HG03095 (cell line): ENCODE results near the gene EIPR1.

ENCODE experiments used
- ATAC-seq: cut with Tn5 transposase; IDR thresholded peaks from one replicate; pipeline ENCODE4 v1.9.1; 2021; ENCODE audit warnings: moderate library complexity; ENCODE audit not compliant: unreplicated experiment

The EIPR1 gene

DNA sequence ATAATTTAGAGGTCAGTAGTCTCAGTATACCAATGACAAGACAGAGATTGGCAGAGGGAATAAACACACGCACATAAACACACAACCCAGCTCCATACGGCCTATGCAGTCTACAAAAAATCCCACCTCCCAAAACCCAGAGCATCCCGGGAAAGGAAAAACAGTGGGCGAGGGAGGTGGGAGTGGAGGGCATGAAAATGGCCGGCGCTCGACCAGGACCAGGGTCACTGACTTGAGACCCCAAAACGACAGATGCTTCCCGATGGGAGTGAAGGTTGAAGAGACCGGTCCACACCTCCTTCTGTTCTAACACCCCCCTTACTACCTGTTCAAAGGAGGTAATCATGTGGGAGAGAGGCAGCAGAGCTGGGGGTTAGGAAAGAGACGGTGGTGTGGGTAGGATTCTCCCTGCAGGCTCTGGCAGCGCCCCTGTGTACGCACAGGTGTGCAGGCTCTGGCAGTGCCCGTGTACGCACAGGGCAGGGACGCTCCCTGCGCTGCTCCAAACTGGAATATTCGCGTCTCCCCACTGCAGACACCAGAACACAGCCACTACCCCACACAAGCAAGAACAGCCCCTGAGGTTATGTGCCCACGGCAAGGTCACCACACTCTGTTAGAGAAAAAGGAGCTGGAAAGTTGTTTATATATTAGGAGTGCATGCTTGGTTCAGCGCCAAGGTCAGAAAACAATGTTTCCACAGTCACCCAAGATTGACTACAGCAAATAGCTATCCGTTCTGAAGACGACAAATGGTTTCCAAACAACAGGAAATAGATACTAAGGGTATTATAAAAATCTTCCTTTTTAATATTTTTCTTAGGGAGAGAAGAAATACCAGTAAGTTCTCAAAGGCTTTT, 67.9 kb downstream of the EIPR1 start:
- ATAC-seq = no peak

DNA sequence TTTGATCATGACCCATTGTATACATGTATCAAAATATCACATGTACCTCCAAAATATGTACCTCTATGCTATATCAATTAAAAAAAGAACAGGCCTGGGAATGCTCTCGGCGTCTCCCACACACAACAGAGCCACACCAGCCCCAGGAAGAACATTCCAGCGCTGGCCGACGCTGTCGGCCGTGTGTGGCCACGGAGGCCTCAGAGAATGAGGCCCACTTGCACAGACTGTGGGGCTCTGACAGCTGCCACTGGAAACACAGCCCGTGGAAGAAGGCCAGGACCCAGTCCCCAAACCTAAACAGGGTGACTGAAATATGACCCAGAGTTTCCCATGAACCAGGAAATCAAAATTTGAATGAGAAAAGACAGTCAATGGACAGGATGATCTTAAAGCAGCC, 69.7 kb downstream of the EIPR1 start:
- ATAC-seq = no peak

DNA sequence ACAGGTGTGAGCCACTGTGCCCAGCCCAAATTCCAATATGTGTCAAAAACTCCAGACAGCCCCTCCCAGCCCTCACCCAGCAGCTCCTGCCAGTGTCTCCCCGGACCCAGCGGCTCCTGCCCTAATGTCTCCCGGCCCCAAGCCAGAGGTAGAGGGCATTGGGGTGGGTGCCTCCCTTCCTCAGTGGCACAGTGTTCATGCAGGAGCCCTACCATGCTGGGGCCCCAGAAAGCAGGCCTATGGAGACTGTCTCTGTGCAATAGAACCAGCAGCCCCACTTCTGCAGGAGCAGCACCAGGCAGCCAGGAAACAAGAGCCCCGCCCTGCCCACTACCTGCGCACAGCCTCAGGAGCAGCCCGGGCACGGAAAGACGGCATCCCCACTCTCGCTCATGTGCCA, 70.4 kb downstream of the EIPR1 start:
- no peak for ATAC-seq

DNA sequence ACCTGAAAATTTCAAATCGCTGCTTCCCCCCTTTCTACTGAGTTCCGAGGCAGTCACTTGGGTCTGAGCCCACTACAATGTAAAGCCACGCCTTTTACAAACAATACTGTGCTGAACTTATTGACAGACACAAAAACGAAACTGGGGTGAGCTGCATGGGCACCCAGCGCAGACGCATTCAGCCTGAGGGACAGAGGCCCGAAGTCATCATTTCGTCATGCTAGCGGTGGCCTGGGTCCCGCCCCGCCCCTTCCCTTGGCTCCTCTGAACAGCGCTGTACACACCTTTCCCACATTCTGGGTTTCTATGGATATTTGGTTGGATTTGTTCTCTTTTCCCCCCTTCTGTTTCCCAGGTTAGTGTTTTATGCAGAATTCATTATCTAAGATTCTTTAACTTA, 71.7 kb downstream of the EIPR1 start:
- no peak for ATAC-seq

DNA sequence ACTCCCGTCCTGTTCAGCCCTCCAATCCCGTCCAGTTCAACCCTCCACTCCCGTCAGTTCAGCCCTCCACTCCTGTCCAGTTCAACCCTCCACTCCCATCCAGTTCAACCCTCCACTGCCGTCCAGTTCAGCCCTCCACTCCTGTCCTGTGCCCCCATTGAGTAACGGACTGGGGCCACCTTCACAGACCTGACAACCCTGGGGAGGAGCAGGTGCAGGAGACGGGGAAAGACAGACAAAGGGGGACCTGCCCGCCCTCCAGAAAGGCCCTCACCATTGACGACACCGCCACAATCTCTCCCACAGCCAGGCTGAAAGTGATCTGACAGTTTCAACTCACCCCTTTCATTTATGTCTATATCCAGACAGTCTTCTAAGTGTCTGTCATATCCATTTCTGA, 72.2 kb downstream of the EIPR1 start:
- no peak for ATAC-seq

DNA sequence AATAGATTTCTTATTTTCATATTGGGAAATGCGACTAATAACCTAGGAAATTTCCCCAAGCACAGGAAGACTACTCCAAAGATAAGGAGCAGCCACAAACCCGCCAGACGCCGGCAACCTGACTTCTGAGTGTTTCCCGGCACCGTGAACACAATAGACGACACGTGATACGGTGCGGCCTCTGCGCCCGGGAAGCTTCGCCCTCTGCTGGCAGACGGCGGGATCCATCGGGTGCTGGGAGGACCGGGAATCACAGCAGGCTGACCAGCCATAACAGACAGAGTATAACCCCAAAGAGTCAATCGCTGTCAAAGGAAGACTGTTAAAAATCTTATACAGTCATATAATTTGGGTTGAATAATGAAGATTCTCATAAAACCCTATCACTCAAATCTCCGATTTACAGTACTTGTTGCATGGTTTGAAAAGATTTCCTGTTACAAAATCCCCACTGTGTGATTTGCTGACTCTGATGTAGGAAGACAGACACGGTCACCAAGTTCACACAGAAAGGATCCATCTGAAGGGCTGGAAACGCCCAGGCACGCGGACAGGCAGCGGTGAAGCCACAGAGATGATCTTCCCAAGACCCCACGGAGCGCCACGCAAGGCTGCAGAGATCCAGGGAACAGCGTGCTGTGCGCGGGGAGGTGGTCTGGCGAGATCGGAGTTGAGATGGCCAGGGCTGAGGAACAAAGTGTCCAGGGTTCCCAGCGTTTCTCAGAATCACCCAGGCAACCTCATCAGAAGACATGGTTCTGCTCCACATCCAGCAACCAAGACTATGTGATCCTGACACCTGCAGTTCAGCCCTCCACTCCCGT, 73.8 kb downstream of the EIPR1 start:
- ATAC-seq = peak; percentile 99

DNA sequence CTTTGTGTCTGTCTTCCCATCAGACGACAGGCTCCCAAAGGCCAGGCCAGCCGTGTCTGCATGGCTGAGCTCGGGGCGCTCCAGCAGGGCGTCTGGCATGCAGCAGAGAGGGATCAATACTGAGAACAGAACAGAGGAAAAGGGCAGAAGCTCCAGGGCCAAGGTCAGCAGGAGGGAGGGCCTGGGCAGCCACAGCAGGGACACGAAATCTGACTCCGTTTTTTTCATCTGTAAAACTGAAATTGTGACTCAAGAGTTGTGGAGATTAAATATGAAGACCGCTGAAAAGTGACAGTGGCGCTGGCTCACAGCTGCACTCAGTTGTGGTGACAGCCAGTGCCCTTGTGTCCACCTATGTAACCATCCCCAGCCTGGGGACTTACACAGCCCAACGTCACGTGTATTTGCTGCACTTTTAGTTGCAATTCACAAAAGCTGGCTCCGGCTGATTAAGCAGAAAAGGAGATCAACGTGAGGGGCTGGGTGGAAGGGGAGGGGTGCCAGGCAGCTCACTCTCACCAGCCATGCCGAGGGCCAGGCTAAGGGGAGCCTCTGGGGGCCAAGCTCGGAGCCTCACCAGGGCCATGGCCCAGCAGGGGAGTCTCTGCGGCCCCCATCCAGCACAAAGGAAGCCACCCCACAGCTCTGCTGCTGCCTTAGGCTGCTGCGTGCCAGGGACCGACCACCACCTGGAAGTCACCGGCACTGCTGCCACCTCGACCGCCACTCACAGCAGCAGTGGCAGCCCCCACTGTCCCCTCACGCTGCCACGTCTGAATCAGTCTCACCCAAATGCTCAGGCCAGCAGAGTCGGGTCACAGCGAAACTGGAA, 74.7 kb downstream of the EIPR1 start:
- ATAC-seq = peak; percentile 7

DNA sequence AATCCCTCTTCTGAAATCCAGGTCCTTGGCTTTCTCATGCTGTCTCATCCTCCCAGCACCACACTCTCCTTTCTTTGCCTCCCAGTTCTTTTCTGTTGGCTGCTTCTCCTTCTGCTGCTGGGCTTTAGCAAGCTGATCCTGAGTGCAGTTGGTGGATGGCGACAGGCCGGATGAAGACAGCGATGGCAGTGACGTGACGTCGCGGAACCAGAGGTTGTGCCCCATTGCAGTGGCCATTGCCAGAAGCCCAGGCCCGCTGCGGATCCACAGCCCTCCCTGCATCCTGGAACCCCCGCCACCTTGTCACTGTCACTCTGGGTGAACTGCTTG, 75.2 kb downstream of the EIPR1 start:
- ATAC-seq = no peak

DNA sequence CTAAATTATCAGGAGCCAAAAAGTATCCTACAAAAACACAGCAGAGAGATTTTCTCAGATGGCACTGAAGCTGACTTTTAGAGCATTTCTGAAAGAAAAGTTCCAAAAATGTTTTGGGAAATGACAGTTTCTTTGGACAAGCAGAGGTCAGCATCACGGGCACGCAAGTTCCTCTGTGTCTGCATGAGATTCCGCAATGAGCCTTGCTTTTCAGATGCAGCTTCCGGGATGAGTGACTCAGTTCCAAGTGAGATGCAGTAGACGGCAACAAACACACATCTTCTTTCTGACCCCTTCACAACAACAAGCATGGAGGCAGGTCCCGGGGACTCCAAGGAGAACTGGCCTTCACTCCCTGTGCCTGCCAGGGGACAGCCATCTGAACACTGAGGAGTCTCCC, 76.6 kb downstream of the EIPR1 start:
- ATAC-seq = no peak

DNA sequence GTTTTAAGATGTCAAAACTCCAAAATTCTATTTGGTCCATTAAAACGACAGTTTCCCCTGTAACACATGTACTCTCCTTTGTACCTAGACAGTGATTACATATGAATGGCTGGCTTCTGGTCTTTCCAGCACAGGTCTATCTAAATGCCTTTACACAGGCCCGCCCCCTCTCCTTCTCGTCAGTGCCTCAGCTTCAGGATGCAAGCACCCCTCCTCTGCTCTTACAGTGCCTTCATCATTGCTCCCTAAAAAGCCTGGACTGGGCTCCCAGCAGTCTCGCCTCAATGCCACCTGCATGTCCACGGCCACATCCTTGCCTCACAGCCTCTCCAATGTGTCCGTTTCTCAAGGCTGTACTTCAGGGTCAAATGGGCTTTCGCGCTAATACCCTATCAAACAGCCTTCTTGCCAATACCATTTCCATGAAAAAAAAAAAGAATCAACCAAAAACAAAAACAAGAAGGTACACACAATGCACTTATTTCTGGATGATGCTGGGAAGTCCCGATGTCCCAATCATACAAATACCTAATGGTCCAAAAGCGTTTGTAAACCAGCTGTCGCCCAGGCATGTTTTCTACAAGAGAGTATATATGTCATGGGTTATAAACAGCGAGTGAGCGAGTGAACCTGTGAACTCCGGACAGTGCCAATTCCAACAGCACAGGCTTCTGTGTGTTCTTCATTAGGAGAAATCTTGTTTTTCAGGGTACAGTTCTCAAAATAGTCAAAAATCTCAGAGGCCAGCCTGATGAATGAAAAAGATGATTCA, 77.2 kb downstream of the EIPR1 start:
- no peak for ATAC-seq

DNA sequence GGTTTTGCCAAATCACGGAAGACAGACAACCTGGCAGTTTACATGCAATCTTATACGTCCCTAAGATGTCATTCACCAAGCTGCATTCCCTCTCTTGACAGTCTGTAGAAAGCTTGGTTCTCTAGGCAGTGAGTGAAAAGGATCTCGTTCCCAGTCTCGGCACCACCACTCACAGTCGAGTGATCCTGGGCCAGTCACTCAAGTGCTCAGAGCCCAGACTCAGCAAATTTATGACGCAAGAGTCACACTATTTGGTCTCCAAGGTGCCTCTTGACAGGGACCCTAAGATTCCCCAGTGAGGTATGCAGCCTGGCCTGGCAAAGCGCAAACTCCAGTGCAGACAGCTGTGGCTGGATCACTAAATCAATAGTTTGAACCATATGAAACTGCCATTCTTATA, 77.9 kb downstream of the EIPR1 start:
- no peak for ATAC-seq

DNA sequence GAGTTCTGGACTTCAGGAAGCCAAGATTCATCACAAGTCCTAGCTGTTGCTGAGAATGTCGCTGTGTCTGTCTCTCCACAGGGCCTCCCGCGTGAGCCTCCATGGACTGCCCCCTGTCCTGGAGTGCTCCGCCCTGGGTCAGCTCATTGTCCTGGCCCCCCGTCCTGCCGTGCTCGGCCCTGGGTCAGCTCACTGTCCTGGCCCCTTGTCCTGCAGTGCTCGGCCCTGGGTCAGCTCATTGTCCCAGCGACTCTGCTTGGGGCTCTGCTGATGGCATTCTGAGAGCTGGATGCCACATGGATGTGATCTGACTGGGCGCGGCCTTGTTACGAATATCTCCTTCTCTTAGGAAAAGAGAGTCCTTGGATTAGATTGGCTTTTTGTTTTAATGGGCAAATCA, 78.5 kb downstream of the EIPR1 start:
- no peak for ATAC-seq

DNA sequence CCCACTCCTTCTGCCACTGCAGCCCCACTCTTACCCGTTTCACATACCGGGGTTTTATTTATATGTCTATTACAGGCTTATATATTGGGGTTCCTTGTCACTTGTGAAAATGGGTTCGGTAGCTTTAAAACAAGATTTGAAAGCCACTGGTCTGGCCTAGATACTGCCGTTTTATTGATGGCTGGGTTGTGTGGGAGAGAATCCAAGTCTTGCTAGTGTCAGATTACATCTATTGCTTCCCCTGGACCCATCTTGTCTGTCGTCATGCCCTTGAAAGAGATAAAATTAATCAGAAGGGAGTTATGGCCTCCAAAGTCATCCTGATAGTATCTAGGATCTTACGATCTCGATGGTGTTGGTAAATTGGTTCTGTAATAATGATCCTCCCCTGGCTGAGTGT, 79.4 kb downstream of the EIPR1 start:
- ATAC-seq = no peak

DNA sequence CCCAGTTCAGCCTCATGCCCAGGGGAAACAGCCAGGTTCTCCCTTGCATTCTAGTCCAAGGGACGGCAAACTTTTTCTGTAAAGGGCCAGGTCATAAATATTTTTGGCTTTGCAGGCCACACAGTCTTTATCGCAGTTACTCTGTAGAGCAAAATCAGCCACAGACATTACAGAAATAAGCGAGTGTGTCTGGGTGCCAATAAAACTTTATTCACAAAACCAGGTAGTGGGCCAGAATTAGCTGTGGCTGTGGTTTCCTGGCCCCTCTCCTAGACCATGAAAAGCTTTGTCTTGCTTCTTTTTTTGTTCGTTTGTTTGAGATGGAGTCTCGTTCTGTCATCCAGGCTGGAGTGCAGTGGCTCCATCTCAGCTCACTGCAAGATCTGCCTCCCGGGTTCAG, 80.1 kb downstream of the EIPR1 start:
- no peak for ATAC-seq

DNA sequence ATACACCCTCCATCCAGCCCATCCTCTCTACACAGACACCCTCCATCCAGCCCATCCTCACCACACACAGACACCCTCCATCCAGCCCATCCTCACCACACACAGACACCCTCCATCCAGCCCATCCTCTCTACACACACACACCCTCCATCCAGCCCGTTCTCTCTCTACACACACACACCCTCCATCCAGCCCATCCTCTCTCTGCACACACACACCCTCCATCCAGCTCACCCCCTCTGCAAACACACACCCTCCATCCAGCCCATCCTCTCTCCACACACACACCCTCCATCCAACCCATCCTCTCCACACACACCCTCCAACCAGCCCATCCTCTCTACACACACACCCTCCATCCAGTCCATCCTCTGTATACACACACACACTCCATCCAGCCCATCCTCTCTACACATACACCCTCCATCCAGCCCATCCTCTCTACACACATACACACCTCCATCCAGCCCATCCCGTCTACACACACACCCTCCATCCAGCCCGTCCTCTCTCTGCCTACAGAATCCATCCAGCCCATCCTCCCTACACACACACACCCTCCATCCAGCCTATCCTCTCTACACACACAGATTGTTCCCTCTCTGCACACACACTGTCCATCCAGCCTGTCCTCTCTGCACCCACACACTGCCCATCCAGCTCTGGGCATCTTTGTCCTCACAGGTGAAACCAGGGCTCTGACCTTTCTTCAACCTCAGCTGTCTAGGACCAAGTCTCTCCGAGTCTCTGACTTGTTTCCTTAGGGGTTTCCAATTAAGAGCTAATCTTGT, 81.2 kb downstream of the EIPR1 start:
- ATAC-seq = no peak

DNA sequence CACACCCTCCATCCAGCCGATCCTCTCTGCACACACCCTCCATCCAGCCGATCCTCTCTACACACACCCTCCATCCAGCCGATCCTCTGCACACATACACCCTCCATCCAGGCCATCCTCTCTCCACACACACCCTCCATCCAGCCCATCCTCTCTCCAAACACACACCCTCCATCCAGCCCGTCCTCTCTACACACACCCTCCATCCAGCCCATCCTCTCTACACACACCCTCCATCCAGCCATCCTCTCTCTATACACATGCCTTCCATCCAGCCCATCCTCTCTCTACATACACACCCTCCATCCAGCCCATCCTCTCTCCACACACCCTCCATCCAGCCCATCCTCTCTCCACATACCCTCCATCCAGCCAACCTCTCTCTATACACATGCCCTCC, 83.1 kb downstream of the EIPR1 start:
- ATAC-seq = no peak

DNA sequence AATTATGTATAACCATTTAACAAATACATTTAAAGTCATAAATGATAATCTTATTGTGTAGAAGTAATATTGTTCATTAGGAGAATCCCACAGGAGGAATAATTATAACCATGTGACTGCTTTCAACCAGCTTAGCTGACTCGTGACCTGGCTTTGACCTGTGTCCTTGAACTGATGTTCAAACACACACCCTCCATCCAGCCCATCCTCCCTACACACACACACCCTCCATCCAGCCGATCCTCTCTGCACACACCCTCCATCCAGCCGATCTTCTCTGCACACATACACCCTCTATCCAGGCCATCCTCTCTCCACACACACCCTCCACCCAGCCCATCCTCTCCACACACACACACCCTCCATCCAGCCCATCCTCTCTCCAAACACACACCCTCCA, 83.5 kb downstream of the EIPR1 start:
- no peak for ATAC-seq

DNA sequence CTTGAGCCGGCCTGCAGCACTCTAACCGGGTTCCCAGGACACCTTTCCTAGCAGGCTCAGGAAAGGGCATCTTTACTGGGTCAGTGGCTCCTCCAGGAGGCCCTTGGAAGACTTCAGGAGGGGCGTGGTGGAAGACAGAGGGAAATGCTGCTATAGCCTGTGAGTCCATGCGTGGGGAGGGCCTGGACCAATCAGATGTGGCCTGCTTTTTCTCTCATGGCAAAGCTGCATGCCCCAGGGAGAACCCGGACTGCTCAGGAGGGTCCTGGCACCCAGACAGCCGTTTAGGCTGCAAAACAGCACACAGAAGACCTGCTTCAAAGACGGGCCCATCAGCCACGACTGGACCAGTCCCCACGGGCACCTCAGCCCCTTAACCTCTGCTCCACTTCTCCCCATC, 84.4 kb downstream of the EIPR1 start:
- ATAC-seq = no peak

DNA sequence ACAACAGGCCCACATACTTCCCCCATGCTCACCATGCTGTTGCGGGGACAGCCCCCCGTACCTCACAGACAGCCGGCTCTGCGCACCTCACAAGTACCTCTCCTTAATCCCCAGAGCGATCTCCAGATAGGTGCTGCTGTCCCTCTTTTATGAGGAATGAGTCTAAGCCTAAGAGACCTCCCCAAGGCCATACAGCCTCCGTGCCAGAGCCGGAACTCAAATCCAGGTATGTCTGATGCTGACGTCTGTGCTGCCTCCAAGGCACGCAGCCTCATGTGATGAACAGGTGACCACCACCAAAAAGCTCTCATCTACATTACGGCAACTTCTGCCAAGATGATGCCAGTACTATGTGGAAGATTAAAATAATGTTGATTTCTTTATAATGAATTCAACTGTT, 85.2 kb downstream of the EIPR1 start:
- no peak for ATAC-seq

DNA sequence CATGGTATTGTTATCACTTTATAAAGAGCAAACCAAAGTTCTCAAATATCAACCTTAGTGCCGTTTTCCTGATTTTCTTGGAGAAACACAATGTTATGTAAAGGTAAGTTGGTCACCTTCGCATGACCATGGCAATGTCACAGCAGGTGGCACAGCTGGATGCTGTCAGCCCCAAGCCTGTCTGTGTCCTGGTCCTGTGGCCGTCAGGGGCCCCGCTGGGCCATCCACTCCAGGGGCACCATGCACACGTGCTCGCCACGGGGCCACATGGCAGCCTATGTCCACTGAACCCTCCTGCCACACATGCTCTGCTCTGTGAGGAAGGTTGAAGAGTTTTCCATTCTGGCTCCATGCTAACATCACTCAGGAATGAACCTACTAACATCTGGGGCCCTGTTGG, 85.9 kb downstream of the EIPR1 start:
- no peak for ATAC-seq
